ENCODE results near the gene HEXD.
"Not testable (repeated sequence)": the region's sequence is repeated elsewhere in the genome, so short reads cannot be mapped to it uniquely, and the experiment has no call there.

HEXD gene

GRCh38 chr17:82458179-82458884, 40.2 kb downstream of the HEXD start, which contains the start of gene NARF:
Gene NARF (plus strand): TSS chr17:82458741. CDS start chr17:82458804, 63 bp downstream.
- peak; percentile 99 for DNase-seq (ENCODE audit: low read depth)
- H3K4me3 ChIP-seq (ENCODE audit: low read length), result peak within 1 kb of the TSS; percentile 86
- no peak for TF ChIP-seq CTCF (conservative IDR thresholded peaks at IDR 0.05; ENCODE audit: low read length)

- DNase-seq (ENCODE audit: low read depth), result peak; percentile 23
These were observed 40.8 kb downstream of the HEXD start for GRCh38 chr17:82458885-82459424.

GRCh38 chr17:82459936-82460335, 41.8 kb downstream of the HEXD start:
- not testable (repeated sequence) for DNase-seq (ENCODE audit: low read depth); H3K4me3 ChIP-seq (ENCODE audit: low read length)

More at GRCh38 chr17:82458885-82459424, 40.8 kb downstream of the HEXD start:
- no peak for TF ChIP-seq CTCF (conservative IDR thresholded peaks at IDR 0.05; ENCODE audit: low read length)
- peak overlapping the region; percentile 86 for H3K4me3 ChIP-seq (ENCODE audit: low read length)

- no peak overlapping the region for H3K4me3 ChIP-seq (ENCODE audit: low read length)
- TF ChIP-seq CTCF (conservative IDR thresholded peaks at IDR 0.05; ENCODE audit: low read length), result no peak
- no peak for DNase-seq (ENCODE audit: low read depth)
These were observed 43.8 kb downstream of the HEXD start for GRCh38 chr17:82461827-82462524.

GRCh38 chr17:82463391-82463790, 45.2 kb downstream of the HEXD start:
- TF ChIP-seq CTCF (conservative IDR thresholded peaks at IDR 0.05; ENCODE audit: low read length), result no peak
- no peak overlapping the region for H3K4me3 ChIP-seq (ENCODE audit: low read length)
- no peak for DNase-seq (ENCODE audit: low read depth)

GRCh38 chr17:82463925-82464566, 45.9 kb downstream of the HEXD start:
- no peak for DNase-seq (ENCODE audit: low read depth)
- no peak for TF ChIP-seq CTCF (conservative IDR thresholded peaks at IDR 0.05; ENCODE audit: low read length)
- no peak overlapping the region for H3K4me3 ChIP-seq (ENCODE audit: low read length)

- no peak for TF ChIP-seq CTCF (conservative IDR thresholded peaks at IDR 0.05; ENCODE audit: low read length)
- H3K4me3 ChIP-seq (ENCODE audit: low read length), result no peak overlapping the region
- no peak for DNase-seq (ENCODE audit: low read depth)
These were observed 46.4 kb downstream of the HEXD start for GRCh38 chr17:82464567-82464929.

Data from AG10803 (cell line).